Fibroblast of skin of left quadriceps (primary cell): ENCODE measurements around the gene ITGA11.

Experiments
- DNase-seq, 2 experiments: peaks; one replicate each; pipeline ENCODE4 v3.0.0-alpha.2; 2013; ENCODE audit warnings: low read depth in 2 of 2

The ITGA11 gene

GRCh38 chr15:68445351-68445750 is 13.4 kb upstream of the ITGA11 start:
- no peak for DNase-seq

- no peak for DNase-seq
These were observed 12.4 kb upstream of the ITGA11 start for GRCh38 chr15:68444336-68444735.

GRCh38 chr15:68442903-68443302 is 10.9 kb upstream of the ITGA11 start:
- no peak for DNase-seq

GRCh38 chr15:68442041-68442440 is 10.1 kb upstream of the ITGA11 start:
- no peak for DNase-seq

- no peak for DNase-seq
These were observed 9.2 kb upstream of the ITGA11 start for GRCh38 chr15:68441045-68441743.

- no peak for DNase-seq
These were observed 8.2 kb upstream of the ITGA11 start for GRCh38 chr15:68440136-68440535.

GRCh38 chr15:68439506-68439905 is 7.5 kb upstream of the ITGA11 start:
- no peak for DNase-seq

GRCh38 chr15:68436680-68437079 is 4.7 kb upstream of the ITGA11 start:
- no peak for DNase-seq

GRCh38 chr15:68435966-68436365 is 4.0 kb upstream of the ITGA11 start:
- DNase-seq: no peak

GRCh38 chr15:68434021-68434420 is 2.1 kb upstream of the ITGA11 start:
- no peak for DNase-seq

- DNase-seq: no peak
These were observed 1.6 kb upstream of the ITGA11 start for GRCh38 chr15:68433551-68433950.

- DNase-seq: no peak
These were observed 590 bp upstream of the ITGA11 start for GRCh38 chr15:68432441-68433064.

- no peak for DNase-seq
These were observed 749 bp downstream of the ITGA11 start for GRCh38 chr15:68431037-68431791.

- no peak for DNase-seq
These were observed 1.4 kb downstream of the ITGA11 start for GRCh38 chr15:68430471-68431036.

- peak; percentile 71 to 72 for DNase-seq
These were observed 2.1 kb downstream of the ITGA11 start for GRCh38 chr15:68429691-68430470.

GRCh38 chr15:68428431-68428940 is 3.5 kb downstream of the ITGA11 start:
- DNase-seq: no peak

- no peak for DNase-seq
These were observed 4.0 kb downstream of the ITGA11 start for GRCh38 chr15:68427963-68428362.

GRCh38 chr15:68427366-68427765 is 4.6 kb downstream of the ITGA11 start:
- DNase-seq: no peak

GRCh38 chr15:68426116-68426515 is 5.8 kb downstream of the ITGA11 start:
- no peak for DNase-seq

- peak; percentile 64 to 69 for DNase-seq
These were observed 6.4 kb downstream of the ITGA11 start for GRCh38 chr15:68425428-68426060.

GRCh38 chr15:68424754-68425390 is 7.1 kb downstream of the ITGA11 start:
- DNase-seq: no peak
